ENCODE data around the gene C16orf92. TPM values are rescaled to one million over a fixed set of nuclear protein-coding genes. Genes with fewer than 3 reads are reported as not detected.
A peak's percentile ranks its signal among the peaks of the same experiment; 100 is the strongest.

C16orf92 gene
- total RNA-seq, 3 donors from 2014 or later (not counting 1 experiment from before 2014, with no cell fraction given) = not detected

DNA sequence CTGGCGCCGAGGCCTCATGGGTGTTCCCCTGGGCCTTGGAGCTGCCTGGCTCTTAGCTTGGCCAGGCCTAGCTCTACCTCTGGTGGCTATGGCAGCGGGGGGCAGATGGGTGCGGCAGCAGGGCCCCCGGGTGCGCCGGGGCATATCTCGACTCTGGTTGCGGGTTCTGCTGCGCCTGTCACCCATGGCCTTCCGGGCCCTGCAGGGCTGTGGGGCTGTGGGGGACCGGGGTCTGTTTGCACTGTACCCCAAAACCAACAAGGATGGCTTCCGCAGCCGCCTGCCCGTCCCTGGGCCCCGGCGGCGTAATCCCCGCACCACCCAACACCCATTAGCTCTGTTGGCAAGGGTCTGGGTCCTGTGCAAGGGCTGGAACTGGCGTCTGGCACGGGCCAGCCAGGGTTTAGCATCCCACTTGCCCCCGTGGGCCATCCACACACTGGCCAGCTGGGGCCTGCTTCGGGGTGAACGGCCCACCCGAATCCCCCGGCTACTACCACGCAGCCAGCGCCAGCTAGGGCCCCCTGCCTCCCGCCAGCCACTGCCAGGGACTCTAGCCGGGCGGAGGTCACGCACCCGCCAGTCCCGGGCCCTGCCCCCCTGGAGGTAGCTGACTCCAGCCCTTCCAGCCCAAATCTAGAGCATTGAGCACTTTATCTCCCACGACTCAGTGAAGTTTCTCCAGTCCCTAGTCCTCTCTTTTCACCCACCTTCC, 35.5 kb upstream of the C16orf92 start:
- H3K27ac Mint-ChIP-seq = peak overlapping the region in 1 of 2 donors; percentile 15
- Histone ChIP-seq H3K27ac (ENCODE audit: low read length) (no peak overlapping the region), H3K4me1 (ENCODE audit: control insufficient read depth, insufficient read depth, low read length) (no peaks in the 10 kb centered on the region), H3K36me3 (ENCODE audit: control insufficient read depth, insufficient read depth, low read length) (peaks cover 79% of the 10 kb centered on the region), H3K9me3 (ENCODE audit: control insufficient read depth, insufficient read depth, low read length) (no peaks in the 10 kb centered on the region), H3K4me3 (ENCODE audit: low read length) (no peak overlapping the region), H3K27me3 (ENCODE audit: control insufficient read depth, insufficient read depth, low read length) (no peaks in the 10 kb centered on the region)
- H3K36me3 Mint-ChIP-seq = no peaks in the 10 kb centered on the region
- WGBS (ENCODE audit: insufficient coverage) = 97% methylated on average over 35 of the region's 35 CpGs
- H3K4me3 Mint-ChIP-seq = no peak overlapping the region
- intact Hi-C loops (cut with micrococcal nuclease) = no loop called here
- DNase-seq = no peak
- H3K27me3 Mint-ChIP-seq (ENCODE audit: low read depth in 2 of 2) = no peaks in the 10 kb centered on the region
- no peaks in the 10 kb centered on the region for H3K9me3 Mint-ChIP-seq
- no peak for ATAC-seq
- TF ChIP-seq, protein P1, sequence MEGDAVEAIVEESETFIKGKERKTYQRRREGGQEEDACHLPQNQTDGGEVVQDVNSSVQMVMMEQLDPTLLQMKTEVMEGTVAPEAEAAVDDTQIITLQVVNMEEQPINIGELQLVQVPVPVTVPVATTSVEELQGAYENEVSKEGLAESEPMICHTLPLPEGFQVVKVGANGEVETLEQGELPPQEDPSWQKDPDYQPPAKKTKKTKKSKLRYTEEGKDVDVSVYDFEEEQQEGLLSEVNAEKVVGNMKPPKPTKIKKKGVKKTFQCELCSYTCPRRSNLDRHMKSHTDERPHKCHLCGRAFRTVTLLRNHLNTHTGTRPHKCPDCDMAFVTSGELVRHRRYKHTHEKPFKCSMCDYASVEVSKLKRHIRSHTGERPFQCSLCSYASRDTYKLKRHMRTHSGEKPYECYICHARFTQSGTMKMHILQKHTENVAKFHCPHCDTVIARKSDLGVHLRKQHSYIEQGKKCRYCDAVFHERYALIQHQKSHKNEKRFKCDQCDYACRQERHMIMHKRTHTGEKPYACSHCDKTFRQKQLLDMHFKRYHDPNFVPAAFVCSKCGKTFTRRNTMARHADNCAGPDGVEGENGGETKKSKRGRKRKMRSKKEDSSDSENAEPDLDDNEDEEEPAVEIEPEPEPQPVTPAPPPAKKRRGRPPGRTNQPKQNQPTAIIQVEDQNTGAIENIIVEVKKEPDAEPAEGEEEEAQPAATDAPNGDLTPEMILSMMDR (IDR thresholded peaks at IDR 0.05) = no peak
- H3K4me1 Mint-ChIP-seq = peaks cover 0 to 11% of the 10 kb centered on the region in 2 donors

DNA sequence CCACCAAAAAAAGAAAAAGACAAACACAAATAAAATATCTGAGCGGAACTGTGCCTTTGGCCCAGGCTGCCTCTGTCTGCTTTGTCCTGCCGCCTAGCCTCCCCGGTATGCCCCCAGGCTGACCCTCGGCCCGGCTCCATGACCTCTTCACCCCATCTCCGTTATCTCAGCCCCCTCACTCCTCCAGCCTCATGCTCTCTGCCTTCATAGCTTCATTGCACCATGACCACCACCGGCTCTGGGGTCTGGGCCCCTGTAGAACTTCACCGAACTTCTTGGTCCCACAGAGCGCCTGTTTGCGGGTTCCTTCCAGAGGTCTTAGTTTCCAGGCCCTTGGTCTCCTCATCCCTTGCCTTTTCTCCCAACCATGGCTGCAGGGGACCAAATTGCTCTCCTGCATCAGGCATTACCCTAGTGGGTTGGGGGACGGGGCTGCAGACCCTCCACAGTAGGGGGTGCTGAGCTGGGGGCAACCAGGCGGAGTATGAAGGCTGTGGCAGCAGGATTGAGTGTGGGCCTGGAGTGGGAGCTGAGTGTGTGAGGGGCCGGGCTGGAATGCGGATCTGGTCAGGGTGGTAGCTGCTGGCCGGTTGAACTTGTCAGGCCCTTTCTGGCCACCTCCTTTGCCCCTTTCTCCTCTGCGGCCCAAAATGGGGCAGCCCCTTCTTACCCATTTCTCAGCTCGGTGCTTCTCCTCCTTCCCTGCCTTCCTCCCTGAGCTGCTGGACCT, 34.5 kb upstream of the C16orf92 start:
- H3K9me3 Mint-ChIP-seq = no peaks in the 10 kb centered on the region
- H3K27me3 ChIP-seq (ENCODE audit: control insufficient read depth, insufficient read depth, low read length) = no peaks in the 10 kb centered on the region
- no peaks in the 10 kb centered on the region for H3K4me1 ChIP-seq (ENCODE audit: control insufficient read depth, insufficient read depth, low read length)
- no peak for DNase-seq
- TF ChIP-seq, protein P1 (IDR thresholded peaks at IDR 0.05) = no peak
- H3K27ac Mint-ChIP-seq = peak overlapping the region in 1 of 2 donors; percentile 15
- H3K9me3 ChIP-seq (ENCODE audit: control insufficient read depth, insufficient read depth, low read length) = no peaks in the 10 kb centered on the region
- H3K27ac ChIP-seq (ENCODE audit: low read length) = no peak overlapping the region
- no peak overlapping the region for H3K4me3 Mint-ChIP-seq
- WGBS (ENCODE audit: insufficient coverage) = 98% methylated on average over 17 of the region's 17 CpGs
- intact Hi-C loops (cut with micrococcal nuclease) = no loop called here
- H3K4me3 ChIP-seq (ENCODE audit: low read length) = no peak overlapping the region
- no peaks in the 10 kb centered on the region for H3K36me3 Mint-ChIP-seq
- no peaks in the 10 kb centered on the region for H3K27me3 Mint-ChIP-seq (ENCODE audit: low read depth in 2 of 2)
- H3K36me3 ChIP-seq (ENCODE audit: control insufficient read depth, insufficient read depth, low read length) = peaks cover 69% of the 10 kb centered on the region
- ATAC-seq = no peak
- peaks cover 0 to 11% of the 10 kb centered on the region in 2 donors for H3K4me1 Mint-ChIP-seq

DNA sequence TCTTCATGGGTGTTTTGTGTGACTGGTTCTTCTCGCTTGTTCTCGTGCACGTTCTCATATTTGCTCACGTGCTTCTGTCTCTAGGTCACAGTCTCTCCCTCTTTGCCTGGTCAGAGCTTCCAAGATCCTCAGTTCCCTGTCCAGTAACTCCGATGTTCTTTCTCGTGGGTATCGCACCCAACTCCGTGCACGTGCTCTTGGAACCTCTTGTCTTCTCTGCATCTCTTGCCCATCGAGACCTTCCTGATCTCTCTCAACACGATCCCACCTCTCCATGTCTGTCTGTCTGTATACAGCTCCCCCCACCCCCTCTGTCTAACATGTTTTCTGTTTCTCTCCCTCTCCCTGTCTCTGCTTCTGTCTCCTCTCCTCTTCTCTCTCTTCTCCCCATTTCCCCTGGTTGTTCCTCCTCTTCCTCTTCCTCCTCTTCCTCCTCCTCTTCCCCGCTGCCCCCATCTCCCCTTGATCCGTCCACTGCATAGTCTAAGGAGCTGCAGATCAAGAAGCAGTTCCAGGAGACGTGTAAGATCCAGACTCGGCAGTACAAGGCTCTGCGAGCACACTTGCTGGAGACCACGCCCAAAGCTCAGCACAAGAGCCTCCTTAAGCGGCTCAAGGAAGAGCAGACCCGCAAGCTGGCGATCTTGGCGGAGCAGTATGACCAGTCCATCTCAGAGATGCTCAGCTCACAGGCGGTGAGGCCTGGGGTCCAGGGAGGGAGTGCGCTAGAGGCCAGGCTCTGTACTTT, 33.7 kb upstream of the C16orf92 start:
- H3K27ac Mint-ChIP-seq = peak overlapping the region in 1 of 2 donors; percentile 1
- no peaks in the 10 kb centered on the region for H3K9me3 Mint-ChIP-seq
- no peaks in the 10 kb centered on the region for H3K36me3 Mint-ChIP-seq
- WGBS (ENCODE audit: insufficient coverage) = 95% methylated on average over 23 of the region's 23 CpGs
- TF ChIP-seq, protein P1 (IDR thresholded peaks at IDR 0.05) = no peak
- no peak overlapping the region for H3K4me3 ChIP-seq (ENCODE audit: low read length)
- intact Hi-C loops (cut with micrococcal nuclease) = no loop called here
- peaks cover 1% of the 10 kb centered on the region for H3K4me1 ChIP-seq (ENCODE audit: control insufficient read depth, insufficient read depth, low read length)
- no peak overlapping the region for H3K27ac ChIP-seq (ENCODE audit: low read length)
- peaks cover 0 to 17% of the 10 kb centered on the region in 2 donors for H3K4me1 Mint-ChIP-seq
- no peaks in the 10 kb centered on the region for H3K9me3 ChIP-seq (ENCODE audit: control insufficient read depth, insufficient read depth, low read length)
- H3K27me3 ChIP-seq (ENCODE audit: control insufficient read depth, insufficient read depth, low read length) = no peaks in the 10 kb centered on the region
- H3K4me3 Mint-ChIP-seq = no peak overlapping the region
- no peak for ATAC-seq
- no peaks in the 10 kb centered on the region for H3K27me3 Mint-ChIP-seq (ENCODE audit: low read depth in 2 of 2)
- no peak for DNase-seq
- peaks cover 61% of the 10 kb centered on the region for H3K36me3 ChIP-seq (ENCODE audit: control insufficient read depth, insufficient read depth, low read length)
